IPS-11a (cell line): ENCODE data around the gene TMEM115.
"Not testable (repeated sequence)": the region's sequence is repeated elsewhere in the genome, so short reads cannot be mapped to it uniquely, and the experiment has no call there.

Source experiments
- H3K4me3 ChIP-seq: one replicate; pipeline ENCODE4 v1.5.1; 2013; ENCODE audit warnings: low read depth, low read length, control low read depth

TMEM115 gene

DNA sequence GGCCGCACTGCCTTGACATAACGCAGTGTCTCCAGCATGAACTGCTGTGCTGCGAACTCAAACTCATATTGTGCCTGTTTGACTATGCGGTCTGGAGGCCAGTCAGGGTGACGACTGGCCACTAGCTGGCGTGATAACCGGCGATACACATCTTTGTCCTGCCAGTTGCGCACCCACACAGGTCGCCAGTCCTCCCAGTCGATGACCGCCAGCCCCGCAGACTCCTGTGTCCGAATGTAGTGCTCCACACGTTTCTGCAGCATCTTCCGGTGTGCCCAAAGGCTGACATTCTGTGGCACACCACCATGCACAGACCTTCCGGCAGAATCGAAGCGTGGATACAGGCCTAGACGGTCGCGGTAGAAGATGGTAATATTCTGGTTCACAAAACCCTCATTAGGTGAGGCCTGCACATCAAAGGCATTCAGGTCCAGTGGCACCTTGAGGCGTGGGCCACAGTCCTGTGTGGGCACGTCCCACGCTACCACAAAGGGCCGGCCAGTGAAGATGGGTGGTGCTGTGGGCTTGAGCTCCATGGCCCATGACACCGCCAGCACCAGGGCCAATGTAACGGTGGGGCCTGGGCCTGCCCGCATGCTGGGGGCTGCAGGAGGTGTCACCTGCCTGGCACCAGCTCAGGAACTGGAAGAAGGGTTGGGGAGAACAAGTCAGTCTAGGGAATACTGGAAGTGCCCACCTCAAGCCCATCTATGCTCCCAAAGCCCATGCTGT, 39.3 kb downstream of the TMEM115 start:
- peak overlapping the region; percentile 82 for H3K4me3 ChIP-seq

DNA sequence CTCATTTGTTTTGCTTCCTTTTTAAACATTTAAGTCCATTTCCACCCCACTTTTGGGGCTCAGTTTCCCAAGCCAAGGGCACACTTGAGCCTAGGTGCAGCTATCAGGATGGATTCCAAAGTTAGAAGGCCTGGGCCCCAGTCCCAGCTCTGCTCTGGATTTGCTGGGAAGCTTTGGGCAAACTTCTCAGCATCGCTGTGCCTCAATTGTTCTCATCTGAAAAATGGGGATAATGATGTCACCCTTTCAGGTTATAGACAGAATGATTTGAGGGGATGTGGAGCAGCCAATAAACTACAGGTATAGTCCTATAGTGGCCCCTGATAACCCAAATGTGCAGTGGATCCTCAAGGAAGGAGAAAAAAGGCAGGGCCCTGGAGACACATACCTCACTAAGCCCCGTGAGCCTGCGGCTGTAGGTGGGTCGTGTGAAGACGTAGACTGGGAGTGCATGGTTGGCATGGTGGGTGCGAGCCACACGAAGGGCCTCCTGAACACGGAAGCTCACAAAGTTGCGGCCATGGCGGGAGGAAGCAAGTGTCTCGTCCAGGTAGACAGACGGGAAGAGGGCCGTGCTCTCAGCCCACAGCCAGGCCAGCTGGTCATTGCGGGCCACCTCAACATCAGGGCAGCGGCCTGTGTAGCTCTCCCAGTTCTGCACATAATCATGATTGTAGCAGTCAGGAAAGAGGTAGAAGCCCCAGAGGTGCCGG, 40.0 kb downstream of the TMEM115 start:
- H3K4me3 ChIP-seq: no peak overlapping the region

DNA sequence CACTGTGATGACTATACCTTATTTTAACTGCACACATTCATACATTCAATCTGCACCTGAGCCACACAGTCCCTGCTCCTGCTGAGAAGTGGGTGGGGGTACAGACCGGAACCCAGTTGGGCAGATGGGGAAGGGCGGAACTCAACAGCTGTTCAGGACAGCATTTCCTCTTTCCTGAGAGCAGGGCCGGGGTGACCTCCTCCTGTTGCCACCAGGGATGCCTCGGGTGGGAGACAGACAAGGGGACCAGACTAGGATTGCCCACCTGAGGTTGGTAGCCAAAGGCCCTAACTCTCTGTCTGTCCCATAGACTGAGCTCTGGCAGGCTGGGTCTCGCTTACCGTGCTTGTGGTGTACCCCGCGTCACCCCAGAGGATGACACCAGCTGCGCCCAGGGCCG, 40.7 kb downstream of the TMEM115 start:
- H3K4me3 ChIP-seq: no peak overlapping the region

DNA sequence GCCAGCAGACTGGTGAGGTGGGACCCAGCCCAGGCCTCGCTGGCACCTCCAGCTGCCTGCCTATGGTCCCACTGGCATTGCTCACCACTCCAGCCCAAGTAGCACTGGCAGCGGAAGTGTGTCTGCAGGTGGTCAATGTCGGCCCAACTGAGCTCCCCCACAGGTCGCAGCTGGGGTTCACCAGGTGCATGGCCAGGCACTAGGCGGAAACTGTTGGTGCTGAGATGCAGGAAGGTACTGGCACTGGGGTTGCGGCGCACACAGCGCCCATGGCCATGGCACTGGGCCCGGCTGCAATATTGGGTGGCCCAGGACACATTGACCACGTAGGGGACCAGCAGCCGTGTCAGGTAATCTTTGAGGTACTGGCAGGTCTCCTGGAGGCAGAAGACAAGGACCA, 41.2 kb downstream of the TMEM115 start:
- no peak overlapping the region for H3K4me3 ChIP-seq

DNA sequence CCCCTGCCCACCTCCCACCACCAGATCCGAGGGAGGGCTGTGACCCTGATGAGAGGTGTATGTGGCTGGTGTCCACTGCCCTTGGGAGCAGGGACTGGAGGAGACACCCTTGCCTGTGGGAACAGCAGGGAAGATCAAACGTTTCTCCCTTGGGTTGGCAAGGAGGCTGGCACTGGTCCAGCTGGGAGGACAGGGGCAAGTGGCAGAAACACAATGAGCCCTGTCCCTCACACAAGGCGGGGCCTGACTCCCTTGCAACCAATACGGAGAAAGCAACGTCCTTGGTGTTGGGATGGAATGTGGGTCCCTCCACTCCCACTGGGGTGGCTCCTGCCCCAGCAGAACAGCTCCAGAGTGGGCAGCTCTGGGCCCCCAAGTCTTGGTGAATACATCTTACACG, 42.0 kb downstream of the TMEM115 start:
- no peak overlapping the region for H3K4me3 ChIP-seq

DNA sequence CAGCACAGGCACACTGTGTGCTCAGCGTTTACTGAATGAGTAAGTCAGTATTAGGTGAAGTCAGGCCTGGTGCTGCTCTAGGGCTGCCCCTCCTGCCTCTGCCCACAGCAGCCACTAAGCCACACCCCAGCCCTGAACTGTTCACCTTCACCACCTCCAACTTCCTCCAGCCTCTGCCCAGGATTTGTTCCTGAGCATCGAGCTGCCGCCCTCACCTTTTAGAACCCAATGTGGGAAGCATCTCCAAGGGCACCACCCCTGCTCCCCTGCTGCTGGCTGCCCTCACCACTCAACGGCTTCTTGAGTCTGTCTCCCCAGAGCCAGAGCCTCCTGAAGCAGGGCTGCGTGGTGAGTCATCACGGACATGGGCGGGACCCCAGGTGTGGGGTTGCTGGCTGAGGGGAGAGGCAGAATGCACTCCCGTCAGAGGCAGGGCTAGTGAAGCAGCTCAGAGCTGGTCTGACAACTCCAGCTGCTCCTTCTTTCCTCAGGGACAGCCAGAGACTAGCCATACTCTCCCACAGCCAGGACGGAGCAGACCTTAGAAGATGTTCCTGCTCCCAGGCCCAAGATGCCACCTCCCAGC, 42.6 kb downstream of the TMEM115 start:
- H3K4me3 ChIP-seq: no peak overlapping the region

DNA sequence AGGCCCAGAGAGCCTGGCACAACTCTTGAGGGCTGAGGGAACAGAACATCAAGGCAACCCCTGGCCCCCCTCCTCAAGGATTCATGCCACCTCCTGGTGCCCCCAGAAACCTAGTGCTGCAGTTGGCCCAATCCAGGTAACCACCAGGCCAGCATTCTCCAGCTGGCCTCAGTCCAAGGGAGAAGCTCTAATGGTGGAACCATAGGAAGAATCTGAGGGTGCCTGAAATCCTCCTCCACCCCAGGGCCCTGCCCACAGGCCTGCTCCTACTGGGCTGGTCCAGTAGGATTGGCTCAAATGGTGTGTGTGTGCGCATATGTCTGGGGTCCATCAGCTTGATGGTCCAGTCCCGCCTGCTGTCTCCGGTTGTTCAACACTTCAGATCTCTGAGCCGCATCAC, 44.5 kb downstream of the TMEM115 start:
- no peak overlapping the region for H3K4me3 ChIP-seq

DNA sequence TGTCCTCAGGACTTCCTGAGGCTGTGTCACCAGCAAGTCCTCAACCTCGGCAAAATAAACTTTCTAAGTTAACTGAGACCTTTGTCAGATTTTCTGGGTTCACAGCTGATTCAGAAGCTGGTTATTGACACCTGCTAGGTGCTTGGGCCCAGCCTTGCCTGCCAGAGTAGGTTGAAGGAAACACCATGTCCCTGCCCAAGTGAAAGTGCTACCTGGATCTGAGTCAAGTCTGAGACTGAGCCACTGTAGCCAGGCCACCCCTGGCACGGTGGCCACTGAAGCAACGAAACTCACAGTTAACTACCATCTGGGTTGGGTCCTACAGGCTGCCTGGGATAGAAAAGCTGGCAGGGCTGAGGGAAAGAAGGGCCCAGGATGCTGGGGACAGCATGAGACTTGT, 45.0 kb downstream of the TMEM115 start:
- H3K4me3 ChIP-seq: no peak overlapping the region

DNA sequence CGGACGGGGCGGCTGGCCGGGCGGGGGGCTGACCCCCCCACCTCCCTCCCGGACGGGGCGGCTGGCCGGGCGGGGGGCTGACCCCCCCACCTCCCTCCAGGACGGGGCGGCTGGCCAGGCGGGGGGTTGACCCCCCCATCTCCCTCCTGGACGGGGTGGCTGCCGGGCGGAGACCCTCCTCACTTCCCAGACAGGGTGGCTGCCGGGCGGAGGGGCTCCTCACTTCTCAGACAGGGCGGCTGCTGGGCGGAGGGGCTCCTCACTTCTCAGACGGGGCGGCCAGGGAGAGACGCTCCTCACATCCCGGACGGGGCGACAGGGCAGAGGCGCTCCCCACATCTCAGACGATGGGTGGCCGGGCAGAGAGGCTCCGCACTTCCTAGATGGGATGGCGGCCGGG, 47.3 kb downstream of the TMEM115 start:
- not testable (repeated sequence) for H3K4me3 ChIP-seq
